Sigmoid colon (tissue), 7 donors: ENCODE results near the gene BPIFA2. TPM values are rescaled to one million over a fixed set of nuclear protein-coding genes. Genes with fewer than 3 reads are reported as not detected.

Experiments
- DNase-seq: peaks from one replicate; pipeline ENCODE4 v3.0.0-alpha.2; 2019
- H3K27ac ChIP-seq, 4 donors: fragments of 200-600 bp; sonication (generic); one replicate each; pipeline ENCODE4 v1.5.1; 2016 to 2019; ENCODE audit warnings: mild to moderate bottlenecking in 1 of 4
- H3K27me3 ChIP-seq, 3 donors: fragments of 200-600 bp; sonication (generic); one replicate each; pipeline ENCODE4 v1.5.1; 2019; ENCODE audit warnings: mild to moderate bottlenecking in 1 of 3
- H3K36me3 ChIP-seq, 4 donors: fragments of 200-600 bp; sonication (generic); one replicate each; pipeline ENCODE4 v1.5.1; 2016 to 2019
- H3K4me1 ChIP-seq, 4 donors: fragments of 200-600 bp; sonication (generic); one replicate each; pipeline ENCODE4 v1.5.1; 2017 to 2019
- H3K4me3 ChIP-seq, 4 donors: fragments of 200-600 bp; sonication (generic); one replicate each; pipeline ENCODE4 v1.5.1; 2017 to 2019; ENCODE audit warnings: mild to moderate bottlenecking in 2 of 4, moderate library complexity in 1 of 4
- H3K9me3 ChIP-seq, 4 donors: fragments of 200-600 bp in 3 of 4; sonication (generic) in 3 of 4; one replicate each; pipeline versions ENCODE4 v1.5.1 to v1.6.1; 2013 to 2019
- EP300 ChIP-seq, 4 donors: sonication (generic); formaldehyde crosslinking; IDR thresholded peaks; one replicate each; pipeline ENCODE4 v1.6.1; 2017; ENCODE audit warnings: antibody characterized with exemption in 4 of 4
- POLR2A ChIP-seq, 2 donors: fragments of 450-650 bp; IDR thresholded peaks; one replicate each; pipeline ENCODE4 v1.6.1; 2016; ENCODE audit warnings: antibody characterized with exemption in 2 of 2, mild to moderate bottlenecking in 2 of 2, moderate library complexity in 2 of 2
- POLR2AphosphoS5 ChIP-seq, 4 donors: sonication (generic); formaldehyde crosslinking; IDR thresholded peaks; one replicate each; pipeline ENCODE4 v1.6.1; 2017; ENCODE audit warnings: antibody characterized with exemption in 4 of 4
- WGBS, 2 donors: extraction: QIAGEN DNeasy Blood & Tissue Kit; methylation state at CpG; one replicate each; pipeline ENCODE4 v1.1.7; 2013; 5-methylcytosine and 5-hydroxymethylcytosine counted together
- intact Hi-C: fragments of 100-400 bp; cut with DNase I; formaldehyde crosslinking; loops from one replicate; pipeline ENCODE4 v1.15.1; 2023
- polyA plus RNA-seq, 3 donors: library from polyadenylated mRNA; stranded (reverse); fragments of 200-250 nt; gene quantifications; one replicate each; pipeline ENCODE4 v1.2.3, GENCODE V29; 2013
- total RNA-seq, 4 donors: library from RNA; depleted of rRNA; stranded (reverse); fragments of >200 nt; gene quantifications; one replicate each; pipeline ENCODE4 v1.1.0, GENCODE V29; 2016
- TF ChIP-seq, protein P1 (sequence below), 4 experiments: fragments of 450-650 bp in 3 of 4; fragments of 200-600 bp in 1 of 4; IDR thresholded peaks; one replicate each; pipeline ENCODE4 v1.5.1; 2016 to 2019; ENCODE audit warnings: antibody characterized with exemption in 4 of 4, mild to moderate bottlenecking in 3 of 4, moderate library complexity in 2 of 4
- donor health status: healthy with polysubstance abuse.
- donor health status: Bipolar disorder and iron deficiency.
- donor health status: healthy.

Gene BPIFA2
- total and polyA plus RNA-seq, 7 donors = 0.09 TPM; not detected in 6

DNA sequence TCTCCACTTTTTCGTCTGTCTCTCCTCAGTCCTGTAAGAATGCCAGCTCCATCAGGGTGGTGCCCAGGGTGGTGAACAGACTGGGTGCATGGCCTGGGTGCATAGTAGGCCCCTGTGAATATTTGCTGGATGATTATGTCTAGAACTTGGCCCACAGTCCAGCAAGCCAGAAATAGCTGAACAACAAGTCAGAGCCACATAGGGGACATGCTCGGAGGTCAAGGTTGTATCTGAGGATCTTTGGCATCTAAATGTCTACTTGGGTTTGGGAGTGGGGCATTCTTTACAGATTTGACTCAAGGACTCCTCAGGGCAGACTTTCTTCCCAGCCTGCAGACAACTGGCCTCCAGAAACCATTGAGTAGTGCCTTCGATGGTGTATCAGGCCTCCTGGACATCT lies 31.1 kb downstream of the BPIFA2 start:
- H3K27ac ChIP-seq = no peak overlapping the region
- 79 to 86% methylated on average over 3 of the region's 3 CpGs for WGBS, 2 donors
- H3K4me1 ChIP-seq = no peaks in the 10 kb centered on the region
- H3K27me3 ChIP-seq = peaks cover 0 to 4% (median 0%) of the 10 kb centered on the region in 3 donors
- DNase-seq = no peak
- no peak overlapping the region for H3K4me3 ChIP-seq
- intact Hi-C loops = no loop called here
- no peaks in the 10 kb centered on the region for H3K9me3 ChIP-seq
- no peaks in the 10 kb centered on the region for H3K36me3 ChIP-seq
- TF ChIP-seq, protein P1, sequence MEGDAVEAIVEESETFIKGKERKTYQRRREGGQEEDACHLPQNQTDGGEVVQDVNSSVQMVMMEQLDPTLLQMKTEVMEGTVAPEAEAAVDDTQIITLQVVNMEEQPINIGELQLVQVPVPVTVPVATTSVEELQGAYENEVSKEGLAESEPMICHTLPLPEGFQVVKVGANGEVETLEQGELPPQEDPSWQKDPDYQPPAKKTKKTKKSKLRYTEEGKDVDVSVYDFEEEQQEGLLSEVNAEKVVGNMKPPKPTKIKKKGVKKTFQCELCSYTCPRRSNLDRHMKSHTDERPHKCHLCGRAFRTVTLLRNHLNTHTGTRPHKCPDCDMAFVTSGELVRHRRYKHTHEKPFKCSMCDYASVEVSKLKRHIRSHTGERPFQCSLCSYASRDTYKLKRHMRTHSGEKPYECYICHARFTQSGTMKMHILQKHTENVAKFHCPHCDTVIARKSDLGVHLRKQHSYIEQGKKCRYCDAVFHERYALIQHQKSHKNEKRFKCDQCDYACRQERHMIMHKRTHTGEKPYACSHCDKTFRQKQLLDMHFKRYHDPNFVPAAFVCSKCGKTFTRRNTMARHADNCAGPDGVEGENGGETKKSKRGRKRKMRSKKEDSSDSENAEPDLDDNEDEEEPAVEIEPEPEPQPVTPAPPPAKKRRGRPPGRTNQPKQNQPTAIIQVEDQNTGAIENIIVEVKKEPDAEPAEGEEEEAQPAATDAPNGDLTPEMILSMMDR (IDR thresholded peaks at IDR 0.05) = no peak
- no peak for TF ChIP-seq POLR2AphosphoS5 (IDR thresholded peaks at IDR 0.05)
- no peak for TF ChIP-seq EP300 (IDR thresholded peaks at IDR 0.05)
- no peak for TF ChIP-seq POLR2A (IDR thresholded peaks at IDR 0.05)

- no peaks in the 10 kb centered on the region for H3K9me3 ChIP-seq
- H3K27me3 ChIP-seq = peaks cover 0 to 3% (median 0%) of the 10 kb centered on the region in 3 donors
- TF ChIP-seq POLR2A (IDR thresholded peaks at IDR 0.05) = no peak
- no peak for TF ChIP-seq EP300 (IDR thresholded peaks at IDR 0.05)
- TF ChIP-seq POLR2AphosphoS5 (IDR thresholded peaks at IDR 0.05) = no peak
- TF ChIP-seq, protein P1 (IDR thresholded peaks at IDR 0.05) = no peak
- intact Hi-C loops = no loop called here
- DNase-seq = no peak
- no peaks in the 10 kb centered on the region for H3K36me3 ChIP-seq
- WGBS, 2 donors = 55 to 69% methylated on average over 4 of the region's 4 CpGs
- H3K4me1 ChIP-seq = no peaks in the 10 kb centered on the region
- no peak overlapping the region for H3K4me3 ChIP-seq
- H3K27ac ChIP-seq = no peak overlapping the region
These were observed 34.5 kb downstream of the BPIFA2 start for GRCh38 chr20:33202451-33202850.

DNA sequence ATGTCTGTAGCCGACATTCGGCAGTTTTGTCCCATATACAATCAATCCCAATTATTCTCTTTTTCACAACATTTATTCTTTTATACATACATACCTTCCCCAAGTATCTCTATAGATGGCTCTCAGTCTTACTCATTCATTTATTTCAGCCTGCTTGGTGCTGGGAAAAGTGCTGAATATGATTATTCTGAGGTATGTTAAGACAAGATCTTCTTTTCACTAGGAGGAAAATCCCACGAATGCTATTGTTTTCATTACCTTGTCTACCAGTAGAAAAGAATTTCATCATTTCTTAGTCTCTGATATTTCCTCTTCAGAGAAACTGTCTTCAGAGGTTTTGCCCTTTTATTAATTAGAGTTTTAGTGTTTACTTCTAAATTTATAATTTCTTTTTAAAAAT lies 35.5 kb downstream of the BPIFA2 start:
- no peak for DNase-seq
- H3K36me3 ChIP-seq = no peaks in the 10 kb centered on the region
- no peak overlapping the region for H3K4me3 ChIP-seq
- H3K27ac ChIP-seq = no peak overlapping the region
- intact Hi-C loops = no loop called here
- no peaks in the 10 kb centered on the region for H3K4me1 ChIP-seq
- TF ChIP-seq, protein P1 (IDR thresholded peaks at IDR 0.05) = no peak
- TF ChIP-seq EP300 (IDR thresholded peaks at IDR 0.05) (no peak), POLR2A (IDR thresholded peaks at IDR 0.05) (no peak), POLR2AphosphoS5 (IDR thresholded peaks at IDR 0.05) (no peak)
- peaks cover 0 to 4% (median 0%) of the 10 kb centered on the region in 3 donors for H3K27me3 ChIP-seq
- no peaks in the 10 kb centered on the region for H3K9me3 ChIP-seq
- WGBS, 2 donors = 87% methylated on average over 3 of the region's 3 CpGs

- Histone ChIP-seq H3K36me3 (no peaks in the 10 kb centered on the region), H3K4me3 (no peak overlapping the region), H3K4me1 (no peaks in the 10 kb centered on the region), H3K9me3 (no peaks in the 10 kb centered on the region), H3K27ac (no peak overlapping the region), H3K27me3 (peaks cover 0 to 24% (median 0%) of the 10 kb centered on the region in 3 donors)
- no peak for DNase-seq
- WGBS, 2 donors = 4 to 7% methylated on average over 13 of the region's 13 CpGs
- TF ChIP-seq POLR2A (IDR thresholded peaks at IDR 0.05) = no peak
- TF ChIP-seq POLR2AphosphoS5 (IDR thresholded peaks at IDR 0.05) = no peak
- TF ChIP-seq EP300 (IDR thresholded peaks at IDR 0.05) = no peak
- TF ChIP-seq, protein P1 (IDR thresholded peaks at IDR 0.05) = no peak
- intact Hi-C loops = no loop called here
These were observed 41.8 kb downstream of the BPIFA2 start for GRCh38 chr20:33209789-33210188.

- intact Hi-C loops = no loop called here
These were observed 42.4 kb downstream of the BPIFA2 start for GRCh38 chr20:33210371-33210770.

More at GRCh38 chr20:33210371-33210770, 42.4 kb downstream of the BPIFA2 start:
- H3K27ac ChIP-seq = no peak overlapping the region
- peaks cover 0 to 24% (median 0%) of the 10 kb centered on the region in 3 donors for H3K27me3 ChIP-seq
- no peaks in the 10 kb centered on the region for H3K9me3 ChIP-seq
- WGBS, 2 donors = 27 to 60% methylated on average over 1 of the region's 1 CpG
- no peaks in the 10 kb centered on the region for H3K4me1 ChIP-seq
- DNase-seq = no peak
- TF ChIP-seq EP300 (IDR thresholded peaks at IDR 0.05) (no peak), POLR2A (IDR thresholded peaks at IDR 0.05) (no peak), POLR2AphosphoS5 (IDR thresholded peaks at IDR 0.05) (no peak)
- TF ChIP-seq, protein P1 (IDR thresholded peaks at IDR 0.05) = no peak
- H3K36me3 ChIP-seq = no peaks in the 10 kb centered on the region
- H3K4me3 ChIP-seq = no peak overlapping the region
